Coronary artery (tissue), 2 donors: ENCODE measurements around the gene RAB3GAP1.
A peak's percentile ranks its signal among the peaks of the same experiment; 100 is the strongest.

Source experiments
- DNase-seq: peaks from one replicate; pipeline ENCODE4 v3.0.0-alpha.2; 2017; ENCODE audit warnings: low spot score
- H3K27ac ChIP-seq, 2 donors: fragments of 200-600 bp; sonication (generic); one replicate each; pipeline ENCODE4 v1.5.1; 2016 to 2019
- H3K4me3 ChIP-seq: fragments of 200-600 bp; sonication (generic); 2 replicates; pipeline ENCODE4 v1.5.1; 2016; ENCODE audit warnings: mild to moderate bottlenecking, moderate library complexity
- TF ChIP-seq, protein P1 (sequence below): fragments of 200-600 bp; sonication (generic); IDR thresholded peaks from one replicate; pipeline ENCODE4 v1.5.1; 2019; ENCODE audit warnings: antibody characterized with exemption

The RAB3GAP1 gene

DNA sequence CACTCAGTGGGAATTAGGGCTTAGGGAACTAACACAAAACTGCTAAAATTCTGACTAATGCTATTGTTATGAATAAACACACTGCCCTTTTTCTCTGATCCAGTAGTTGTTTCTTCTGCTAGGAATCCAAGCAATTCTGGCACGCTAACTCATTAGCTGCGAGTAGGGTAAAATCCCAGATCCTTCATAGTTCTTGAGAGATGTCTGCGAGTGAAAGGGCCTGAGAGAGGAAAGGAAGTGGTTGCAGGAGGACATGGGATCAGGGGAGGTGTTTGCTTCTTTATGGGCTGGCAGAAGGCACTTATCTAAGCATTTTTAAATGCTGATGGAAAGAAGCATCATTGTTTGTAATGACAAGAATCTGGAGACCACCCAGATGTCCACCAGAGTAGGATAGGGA is 14.3 kb upstream of the RAB3GAP1 start:
- Histone ChIP-seq H3K27ac (no peak overlapping the region), H3K4me3 (no peak overlapping the region)
- TF ChIP-seq, protein P1, sequence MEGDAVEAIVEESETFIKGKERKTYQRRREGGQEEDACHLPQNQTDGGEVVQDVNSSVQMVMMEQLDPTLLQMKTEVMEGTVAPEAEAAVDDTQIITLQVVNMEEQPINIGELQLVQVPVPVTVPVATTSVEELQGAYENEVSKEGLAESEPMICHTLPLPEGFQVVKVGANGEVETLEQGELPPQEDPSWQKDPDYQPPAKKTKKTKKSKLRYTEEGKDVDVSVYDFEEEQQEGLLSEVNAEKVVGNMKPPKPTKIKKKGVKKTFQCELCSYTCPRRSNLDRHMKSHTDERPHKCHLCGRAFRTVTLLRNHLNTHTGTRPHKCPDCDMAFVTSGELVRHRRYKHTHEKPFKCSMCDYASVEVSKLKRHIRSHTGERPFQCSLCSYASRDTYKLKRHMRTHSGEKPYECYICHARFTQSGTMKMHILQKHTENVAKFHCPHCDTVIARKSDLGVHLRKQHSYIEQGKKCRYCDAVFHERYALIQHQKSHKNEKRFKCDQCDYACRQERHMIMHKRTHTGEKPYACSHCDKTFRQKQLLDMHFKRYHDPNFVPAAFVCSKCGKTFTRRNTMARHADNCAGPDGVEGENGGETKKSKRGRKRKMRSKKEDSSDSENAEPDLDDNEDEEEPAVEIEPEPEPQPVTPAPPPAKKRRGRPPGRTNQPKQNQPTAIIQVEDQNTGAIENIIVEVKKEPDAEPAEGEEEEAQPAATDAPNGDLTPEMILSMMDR: no peak
- no peak for DNase-seq

DNA sequence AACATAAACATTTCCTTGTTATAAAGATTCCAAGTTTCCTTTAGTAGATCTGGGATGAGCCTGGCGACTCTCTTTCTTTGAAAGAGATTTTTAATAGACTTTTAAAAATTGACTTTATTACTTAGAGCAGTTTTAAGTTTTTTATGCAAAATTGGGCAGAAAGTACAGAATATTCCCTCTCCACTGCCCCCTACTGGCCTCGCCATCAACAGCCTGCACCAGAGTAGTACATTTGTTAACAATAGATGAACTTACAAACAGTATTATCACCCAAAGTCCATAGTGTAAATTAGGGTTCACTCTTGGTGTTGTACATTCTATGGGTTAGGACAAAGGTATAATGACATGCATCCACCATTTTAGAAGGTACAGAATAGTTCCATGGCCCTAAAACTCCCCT is 8.7 kb upstream of the RAB3GAP1 start:
- DNase-seq: no peak
- TF ChIP-seq, protein P1: no peak
- H3K4me3 ChIP-seq: no peak overlapping the region
- no peak overlapping the region for H3K27ac ChIP-seq

DNA sequence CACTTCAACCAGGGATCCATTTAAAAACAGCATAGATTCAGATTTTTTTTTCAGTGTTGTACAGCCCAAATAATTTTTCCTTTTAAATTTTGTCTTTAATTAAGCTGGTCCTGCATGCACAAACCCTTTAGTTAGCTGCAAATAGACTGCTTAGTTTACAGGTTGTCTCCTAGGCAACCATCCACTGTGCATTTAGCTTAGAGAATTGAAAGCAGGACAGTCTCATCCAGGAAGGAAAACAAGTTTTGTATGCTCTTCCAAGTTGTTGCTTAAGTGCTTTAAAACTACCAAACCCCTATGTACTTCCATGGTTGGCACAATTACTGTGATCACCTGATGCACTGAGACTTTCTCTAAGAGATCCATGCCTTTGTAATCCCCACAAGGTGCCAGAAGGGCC is 4.8 kb upstream of the RAB3GAP1 start, which contains the start of gene MAP3K19:
MAP3K19 (minus strand) TSS at position 148 of the 400 bp plus-strand sequence. CDS start 22,800 bp downstream, outside the sequence.
- TF ChIP-seq, protein P1: no peak
- no peak within 1 kb of the TSS for H3K27ac ChIP-seq
- no peak within 1 kb of the TSS for H3K4me3 ChIP-seq
- no peak for DNase-seq

DNA sequence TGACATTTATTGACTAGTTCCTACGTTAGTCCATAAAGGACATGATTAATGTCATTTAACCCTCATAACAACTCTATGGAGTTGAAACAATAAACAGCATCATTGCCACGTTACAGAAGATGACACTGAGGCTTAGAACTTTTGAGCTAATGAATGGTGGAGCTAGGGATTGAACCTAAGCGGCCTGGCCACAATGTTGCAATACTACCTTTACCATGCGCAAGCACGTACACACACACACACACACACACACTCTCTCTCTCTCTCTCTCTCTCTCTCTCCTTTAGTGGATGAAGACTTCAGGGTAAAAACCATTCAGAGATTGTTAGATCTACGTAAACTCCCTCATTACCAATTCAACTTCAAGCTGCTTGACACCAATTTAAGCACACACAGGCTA is 4.0 kb upstream of the RAB3GAP1 start:
- Histone ChIP-seq H3K27ac (no peak overlapping the region), H3K4me3 (no peak overlapping the region)
- no peak for DNase-seq
- TF ChIP-seq, protein P1: no peak

DNA sequence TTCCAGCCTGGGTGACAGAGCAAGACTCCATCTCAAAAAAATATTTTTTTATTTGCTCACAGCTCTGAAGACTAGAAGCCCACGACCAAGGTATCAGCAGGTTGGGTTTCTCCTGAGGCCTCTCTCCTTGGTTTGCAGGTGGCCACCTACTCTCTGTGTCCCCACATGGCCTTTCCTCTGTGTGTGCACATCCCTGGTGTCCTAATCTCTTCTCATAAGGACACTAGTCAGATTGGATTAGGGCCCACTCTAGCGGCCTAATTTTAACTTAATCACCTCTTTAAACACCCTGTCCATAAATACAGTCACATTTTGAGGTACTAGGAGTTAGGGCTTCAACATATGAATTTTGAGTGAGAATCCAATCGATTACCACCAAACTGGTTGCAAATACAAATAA is 2.0 kb upstream of the RAB3GAP1 start:
- no peak for DNase-seq
- no peak overlapping the region for H3K4me3 ChIP-seq
- no peak overlapping the region for H3K27ac ChIP-seq
- TF ChIP-seq, protein P1: no peak

DNA sequence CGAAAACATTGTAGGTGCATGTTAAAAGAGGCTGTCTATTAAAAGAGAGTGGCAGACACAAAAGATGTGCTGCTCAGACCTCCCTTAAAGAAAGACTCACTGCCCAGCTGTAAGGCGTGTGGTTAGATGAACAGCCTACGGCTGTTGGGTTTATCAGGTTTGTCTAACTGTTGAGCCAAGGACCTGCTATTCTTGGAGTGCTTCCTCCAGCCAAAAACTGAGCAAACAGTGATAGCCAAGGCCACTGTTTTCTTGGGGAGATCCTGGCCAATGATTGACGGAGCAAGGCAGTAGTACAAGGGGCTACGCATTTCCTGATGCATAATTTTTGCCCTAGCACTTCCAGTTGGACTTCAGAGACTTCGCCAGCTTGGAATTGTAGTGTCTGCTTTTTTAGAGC is 1.4 kb upstream of the RAB3GAP1 start:
- no peak for DNase-seq
- Histone ChIP-seq H3K27ac (no peak overlapping the region), H3K4me3 (no peak overlapping the region)
- TF ChIP-seq, protein P1: no peak

DNA sequence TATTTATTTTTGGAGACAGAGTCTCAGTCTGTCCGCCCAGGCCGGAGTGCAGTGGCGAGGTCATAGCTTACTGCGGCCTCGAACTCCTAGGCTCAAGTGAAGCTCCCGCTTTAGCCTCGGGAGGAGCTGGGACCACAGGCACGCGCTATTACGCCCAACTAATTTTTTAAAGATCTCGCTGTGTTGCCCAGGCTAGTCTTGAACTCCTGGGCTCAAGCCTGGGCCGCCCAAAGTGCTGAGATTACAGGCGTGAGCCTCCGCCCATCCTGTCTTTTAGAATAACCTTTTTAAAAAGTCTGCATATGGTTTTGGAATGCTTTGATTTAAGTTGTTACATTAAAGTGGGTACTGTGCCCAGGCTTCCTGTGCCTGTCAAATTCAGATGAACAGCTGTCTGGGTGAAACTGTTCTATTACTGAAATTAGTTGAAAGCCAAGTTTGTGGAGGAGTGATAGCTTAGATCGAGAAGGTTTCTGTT is 944 bp downstream of the RAB3GAP1 start:
- DNase-seq: no peak
- Histone ChIP-seq H3K4me3 (peak overlapping the region; percentile 84), H3K27ac (peak overlapping the region; percentile 93 to 97)
- TF ChIP-seq, protein P1: no peak
